ENCODE data around the gene TCTN2.

Gene TCTN2

DNA sequence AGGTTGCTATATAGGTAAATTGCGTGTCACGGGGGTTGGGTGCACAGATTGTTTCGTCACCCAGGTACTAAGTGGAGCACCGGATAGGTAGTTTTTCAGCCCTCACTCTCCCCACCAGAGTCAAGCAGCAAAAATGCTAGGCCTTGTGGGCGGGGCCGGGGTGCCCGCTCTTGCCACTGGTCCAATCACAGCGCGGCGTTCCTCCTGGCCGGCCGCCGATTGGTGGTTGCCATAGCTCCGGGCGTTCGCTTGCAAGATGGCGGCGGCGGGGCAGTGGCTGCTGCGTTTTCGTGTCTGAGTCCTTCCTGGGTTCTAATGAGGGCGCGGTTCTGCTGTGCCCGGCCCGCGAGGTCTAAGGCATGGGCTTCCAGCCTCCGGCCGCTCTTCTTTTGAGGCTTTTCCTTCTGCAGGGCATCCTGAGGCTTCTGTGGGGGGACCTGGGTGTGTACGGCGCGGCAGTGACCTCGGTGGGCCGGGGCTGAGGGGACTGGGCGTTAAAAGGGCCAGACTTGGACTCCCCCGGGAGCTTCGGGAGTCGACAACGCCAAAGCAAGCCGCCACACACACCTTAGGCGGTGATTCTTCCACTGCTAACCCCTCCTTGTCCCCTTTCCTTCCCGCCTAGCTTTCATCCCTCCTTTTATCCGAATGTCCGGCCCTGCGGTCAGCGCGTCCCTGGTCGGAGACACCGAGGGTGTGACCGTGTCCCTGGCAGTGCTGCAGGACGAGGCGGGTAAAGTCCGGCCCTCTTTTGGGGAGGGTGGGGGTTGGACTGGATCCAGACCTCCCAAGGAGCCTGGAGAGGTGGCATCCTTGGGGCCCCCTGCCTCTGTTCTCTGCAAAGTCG lies at the start of gene TCTN2:
Gene TCTN2, plus strand, starts transcription at position 232 of the 847 bp plus-strand sequence. Its CDS starts 128 bp downstream, at position 360.
- peak; percentile 85 for DNase-seq (ENCODE audit: low read depth)

DNA sequence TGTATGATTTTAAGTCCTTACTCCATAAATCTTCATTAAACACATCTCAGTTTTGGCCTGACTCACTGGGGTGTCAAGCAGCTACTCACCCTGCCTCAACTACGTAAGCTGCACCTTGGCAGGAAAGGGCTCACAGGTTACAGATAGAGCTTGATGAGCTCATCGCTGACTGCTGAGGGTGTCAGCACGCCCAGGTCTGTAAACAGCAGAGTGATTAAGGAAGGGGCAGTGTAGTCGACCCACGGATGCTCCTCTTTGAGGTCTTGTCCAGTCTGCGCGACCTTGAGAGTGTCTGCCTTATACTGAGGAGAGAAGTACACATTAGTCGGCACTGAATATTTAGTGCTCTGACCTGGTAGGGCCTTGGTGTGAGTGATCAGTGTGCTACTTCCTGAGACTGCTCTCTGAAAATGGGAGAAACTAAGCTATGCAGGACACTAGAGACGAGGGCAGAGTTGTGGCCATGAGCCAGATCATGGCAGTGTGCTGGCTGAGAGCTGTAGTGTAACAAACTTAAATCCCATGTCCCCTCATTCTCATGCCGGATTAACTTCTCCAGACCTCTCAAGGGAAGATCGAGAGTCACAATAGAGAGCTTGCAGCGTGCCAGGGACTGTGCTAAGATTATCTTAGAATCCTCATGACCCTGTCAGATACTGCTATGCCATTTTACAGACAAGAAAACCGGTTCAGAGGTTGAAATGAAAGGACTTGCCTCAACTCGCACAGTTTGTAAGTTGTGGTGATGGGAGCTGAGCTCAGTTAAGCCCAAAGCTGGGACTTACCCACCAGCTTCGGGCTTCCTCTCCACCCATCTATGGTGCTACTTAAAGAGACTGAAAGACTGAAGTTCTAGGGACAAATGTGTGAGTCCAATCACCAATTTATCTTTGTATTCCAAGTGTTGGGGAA lies 49.0 kb upstream of the TCTN2 start:
- DNase-seq (ENCODE audit: low read depth): no peak

- peak; percentile 96 for DNase-seq (ENCODE audit: low read depth)
These were observed 37.4 kb upstream of the TCTN2 start, which contains the start of the genes EIF2B1 and GTF2H3 for GRCh38 chr12:123633379-123634141. Gene EIF2B1, minus strand, starts transcription at chr12:123633686. Its CDS starts 129 bp downstream, at chr12:123633557. Gene GTF2H3, plus strand, starts transcription at chr12:123633829. Its CDS starts 31 bp downstream, at chr12:123633860.

- DNase-seq (ENCODE audit: low read depth): no peak
These were observed 36.8 kb upstream of the TCTN2 start for GRCh38 chr12:123634142-123634561.

GRCh38 chr12:123643911-123644310 lies 27.0 kb upstream of the TCTN2 start:
- DNase-seq (ENCODE audit: low read depth): no peak

DNA sequence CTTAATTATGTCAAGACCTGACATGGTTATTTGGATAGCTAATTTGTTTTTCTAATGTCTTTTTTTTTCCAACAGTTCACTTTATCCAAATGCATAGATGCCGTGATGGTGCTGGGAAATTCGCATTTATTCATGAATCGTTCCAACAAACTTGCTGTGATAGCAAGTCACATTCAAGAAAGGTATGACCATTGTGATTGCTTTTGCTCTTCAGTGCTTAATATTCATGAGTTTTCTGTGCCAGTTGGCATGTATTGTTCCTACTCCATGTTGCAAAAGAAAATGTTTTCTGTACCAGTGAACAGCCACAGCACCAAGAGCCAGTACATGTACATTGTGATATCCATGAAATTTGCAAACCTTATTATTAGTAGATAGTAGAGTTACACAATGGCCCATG lies 25.5 kb upstream of the TCTN2 start:
- DNase-seq (ENCODE audit: low read depth): no peak

DNA sequence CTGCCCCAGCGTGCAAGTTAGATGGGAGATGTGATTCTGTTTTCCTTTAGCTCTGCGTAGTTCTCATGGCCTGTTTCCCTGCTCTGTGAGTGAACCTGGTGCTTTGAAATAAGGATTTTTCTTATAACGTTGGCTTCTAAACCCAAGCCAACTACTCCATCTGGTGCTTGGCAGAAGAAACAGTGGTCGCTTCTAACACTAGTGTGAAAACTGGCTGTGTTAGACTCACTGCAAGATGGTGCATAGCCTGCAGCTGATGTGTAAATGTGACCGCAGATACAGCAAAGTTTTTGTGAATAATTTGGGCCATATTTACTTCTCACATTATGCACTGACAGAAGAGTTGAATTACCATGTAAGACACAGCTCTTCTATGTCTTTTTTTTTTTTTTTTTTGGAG lies 25.0 kb upstream of the TCTN2 start:
- no peak for DNase-seq (ENCODE audit: low read depth)

- DNase-seq (ENCODE audit: low read depth): no peak
These were observed 22.5 kb upstream of the TCTN2 start for GRCh38 chr12:123648401-123648800.

- no peak for DNase-seq (ENCODE audit: low read depth)
These were observed 16.7 kb upstream of the TCTN2 start for GRCh38 chr12:123654129-123654701.

- DNase-seq (ENCODE audit: low read depth): no peak
These were observed 15.5 kb upstream of the TCTN2 start for GRCh38 chr12:123655420-123655819.

- DNase-seq (ENCODE audit: low read depth): no peak
These were observed 14.5 kb upstream of the TCTN2 start for GRCh38 chr12:123656392-123656791.

- no peak for DNase-seq (ENCODE audit: low read depth)
These were observed 13.7 kb upstream of the TCTN2 start for GRCh38 chr12:123657211-123657610.

DNA sequence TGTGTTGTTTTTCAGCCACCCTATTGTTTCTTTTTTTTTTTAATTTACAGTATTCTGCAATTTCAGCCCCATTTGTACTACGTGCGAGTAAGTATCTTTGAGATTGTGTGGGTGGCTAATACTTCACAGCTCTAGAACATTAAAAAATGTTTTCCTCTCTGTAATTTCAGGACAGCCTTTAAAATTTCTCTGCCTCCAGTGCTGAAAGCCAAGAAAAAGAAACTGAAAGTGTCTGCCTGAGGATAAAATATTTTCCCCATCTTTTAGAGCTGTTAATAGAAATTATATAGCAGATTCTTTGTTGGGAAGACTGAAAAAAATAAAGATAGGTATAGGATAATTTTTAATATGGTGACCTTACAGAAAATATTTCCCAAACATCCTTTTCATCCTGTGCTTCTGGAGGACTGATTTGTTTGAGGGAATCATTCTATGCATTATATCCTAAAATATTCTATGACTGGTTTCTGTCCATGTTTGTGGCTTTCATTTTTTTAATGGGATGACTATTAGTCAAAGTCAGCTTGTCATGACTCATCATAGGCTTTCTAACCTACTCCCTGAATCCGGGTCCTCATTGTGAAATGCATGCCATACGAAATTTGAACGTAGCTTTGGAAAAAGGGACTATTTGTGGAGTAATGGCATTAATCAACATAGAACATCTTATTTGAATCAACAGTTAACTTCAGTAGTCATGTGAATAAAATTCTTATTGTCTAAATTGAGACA lies 10.8 kb upstream of the TCTN2 start:
- no peak for DNase-seq (ENCODE audit: low read depth)

DNA sequence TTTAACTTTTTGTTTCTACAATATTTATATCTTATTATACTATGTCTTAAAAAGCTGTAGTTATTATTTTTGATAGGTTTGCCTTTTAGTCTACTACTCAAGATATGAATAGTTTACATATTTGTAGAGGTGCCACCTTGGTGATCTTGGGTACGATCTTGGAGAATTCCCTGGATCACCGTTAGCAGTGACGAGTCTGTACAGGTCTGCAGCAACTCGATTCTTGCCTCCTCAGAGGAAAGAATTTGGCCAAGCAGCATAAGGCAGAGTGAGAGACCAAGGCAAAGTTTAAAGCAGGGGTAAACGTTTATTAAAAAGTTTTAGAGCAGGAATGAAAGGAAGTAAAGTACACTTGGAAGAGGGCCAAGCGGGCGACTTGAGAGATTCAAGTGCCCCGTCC lies 3.1 kb upstream of the TCTN2 start:
- DNase-seq (ENCODE audit: low read depth): no peak

- DNase-seq (ENCODE audit: low read depth): no peak
These were observed 963 bp downstream of the TCTN2 start for GRCh38 chr12:123671876-123672275.

DNA sequence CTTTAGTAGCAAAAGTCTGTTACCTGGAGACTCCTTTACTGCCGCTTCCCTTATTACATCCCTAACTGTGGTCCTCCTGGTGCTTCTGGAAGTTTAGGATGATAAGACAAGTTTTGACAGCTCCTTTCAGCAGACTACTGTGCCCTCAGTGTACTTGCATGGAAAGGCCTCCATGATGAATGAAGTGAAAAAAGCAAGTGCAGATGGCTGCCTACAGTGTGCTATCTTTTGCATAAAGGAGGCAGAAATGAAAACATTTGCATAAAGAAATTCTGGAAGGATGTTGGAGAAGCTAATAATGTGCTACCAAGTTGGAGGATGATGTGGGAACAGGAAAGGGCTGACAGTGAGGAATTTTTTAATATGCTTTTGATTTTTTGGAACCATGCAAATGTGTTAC lies 4.5 kb downstream of the TCTN2 start:
- DNase-seq (ENCODE audit: low read depth): no peak

GRCh38 chr12:123676616-123677320 lies 5.9 kb downstream of the TCTN2 start:
- no peak for DNase-seq (ENCODE audit: low read depth)

GRCh38 chr12:123678981-123679380 lies 8.1 kb downstream of the TCTN2 start:
- no peak for DNase-seq (ENCODE audit: low read depth)

GRCh38 chr12:123681605-123682004 lies 10.7 kb downstream of the TCTN2 start:
- DNase-seq (ENCODE audit: low read depth): no peak

GRCh38 chr12:123683964-123684363 lies 13.1 kb downstream of the TCTN2 start:
- DNase-seq (ENCODE audit: low read depth): no peak
